Suprapubic skin (tissue), 4 donors: ENCODE data around the gene CLSTN1. TPM values are rescaled to one million over a fixed set of nuclear protein-coding genes. Genes with fewer than 3 reads are reported as not detected.
A peak's percentile ranks its signal among the peaks of the same experiment; 100 is the strongest.

Experiments used
- DNase-seq, 2 donors: peaks; one replicate each; pipeline ENCODE4 v3.0.0-alpha.2; 2019; ENCODE audit warnings: low spot score in 2 of 2
- H3K27ac ChIP-seq: fragments of 200-600 bp; sonication (generic); one replicate; pipeline ENCODE4 v1.5.1; 2019
- H3K27me3 ChIP-seq: fragments of 200-600 bp; sonication (generic); one replicate; pipeline ENCODE4 v1.5.1; 2019
- H3K36me3 ChIP-seq: fragments of 200-600 bp; sonication (generic); one replicate; pipeline ENCODE4 v1.5.1; 2019
- H3K4me1 ChIP-seq: fragments of 200-600 bp; sonication (generic); one replicate; pipeline ENCODE4 v1.5.1; 2019
- H3K4me3 ChIP-seq: fragments of 200-600 bp; sonication (generic); one replicate; pipeline ENCODE4 v1.5.1; 2019; ENCODE audit warnings: mild to moderate bottlenecking
- H3K9me3 ChIP-seq: fragments of 200-600 bp; sonication (generic); one replicate; pipeline ENCODE4 v1.5.1; 2019
- EP300 ChIP-seq: sonication (generic); formaldehyde crosslinking; IDR thresholded peaks from one replicate; pipeline ENCODE4 v1.6.1; 2017; ENCODE audit warnings: antibody characterized with exemption
- POLR2A ChIP-seq, 2 donors: fragments of 450-650 bp; IDR thresholded peaks; one replicate each; pipeline ENCODE4 v1.6.1; 2017; ENCODE audit warnings: antibody characterized with exemption in 2 of 2, mild to moderate bottlenecking in 2 of 2, moderate library complexity in 2 of 2
- POLR2AphosphoS5 ChIP-seq, 3 donors: sonication (generic); formaldehyde crosslinking; IDR thresholded peaks; one replicate each; pipeline ENCODE4 v1.6.1; 2017; ENCODE audit warnings: antibody characterized with exemption in 3 of 3
- WGBS: methylation state at CpG from one replicate; pipeline ENCODE4 v1.1.5; 2018; 5-methylcytosine and 5-hydroxymethylcytosine counted together
- total RNA-seq, 4 donors: library from RNA; depleted of rRNA; stranded (reverse); fragments of >200 nt; gene quantifications; one replicate each; pipeline ENCODE4 v1.1.0, GENCODE V29; 2016
- TF ChIP-seq, protein P1 (sequence below), 2 donors: fragments of 200-600 bp in 1 of 2; fragments of 450-650 bp in 1 of 2; sonication (generic) in 1 of 2; IDR thresholded peaks; one replicate each; pipeline ENCODE4 v1.5.1; 2016 to 2019; ENCODE audit warnings: antibody characterized with exemption in 2 of 2, mild to moderate bottlenecking in 1 of 2, moderate library complexity in 1 of 2

CLSTN1 gene
- total RNA-seq, 4 donors from 2014 or later = 118 to 202 (median 165) TPM

- peak overlapping the region; percentile 83 for H3K27ac ChIP-seq
- H3K36me3 ChIP-seq = peaks cover 61% of the 10 kb centered on the region
- TF ChIP-seq EP300 = no peak
- TF ChIP-seq, protein P1, sequence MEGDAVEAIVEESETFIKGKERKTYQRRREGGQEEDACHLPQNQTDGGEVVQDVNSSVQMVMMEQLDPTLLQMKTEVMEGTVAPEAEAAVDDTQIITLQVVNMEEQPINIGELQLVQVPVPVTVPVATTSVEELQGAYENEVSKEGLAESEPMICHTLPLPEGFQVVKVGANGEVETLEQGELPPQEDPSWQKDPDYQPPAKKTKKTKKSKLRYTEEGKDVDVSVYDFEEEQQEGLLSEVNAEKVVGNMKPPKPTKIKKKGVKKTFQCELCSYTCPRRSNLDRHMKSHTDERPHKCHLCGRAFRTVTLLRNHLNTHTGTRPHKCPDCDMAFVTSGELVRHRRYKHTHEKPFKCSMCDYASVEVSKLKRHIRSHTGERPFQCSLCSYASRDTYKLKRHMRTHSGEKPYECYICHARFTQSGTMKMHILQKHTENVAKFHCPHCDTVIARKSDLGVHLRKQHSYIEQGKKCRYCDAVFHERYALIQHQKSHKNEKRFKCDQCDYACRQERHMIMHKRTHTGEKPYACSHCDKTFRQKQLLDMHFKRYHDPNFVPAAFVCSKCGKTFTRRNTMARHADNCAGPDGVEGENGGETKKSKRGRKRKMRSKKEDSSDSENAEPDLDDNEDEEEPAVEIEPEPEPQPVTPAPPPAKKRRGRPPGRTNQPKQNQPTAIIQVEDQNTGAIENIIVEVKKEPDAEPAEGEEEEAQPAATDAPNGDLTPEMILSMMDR (IDR thresholded peaks at IDR 0.05) = no peak
- TF ChIP-seq POLR2AphosphoS5 (IDR thresholded peaks at IDR 0.05) = no peak
- TF ChIP-seq POLR2A (IDR thresholded peaks at IDR 0.05) = no peak
- H3K27me3 ChIP-seq = no peaks in the 10 kb centered on the region
- no peaks in the 10 kb centered on the region for H3K9me3 ChIP-seq
- no peak for DNase-seq
- H3K4me3 ChIP-seq = no peak overlapping the region
- H3K4me1 ChIP-seq = peaks cover 78% of the 10 kb centered on the region
- WGBS = 81% methylated on average over 4 of the region's 4 CpGs
Measured at GRCh38 chr1:9870572-9870971, 46.8 kb upstream of the CLSTN1 start.

- Histone ChIP-seq H3K4me3 (no peak overlapping the region), H3K27ac (peak overlapping the region; percentile 83), H3K27me3 (no peaks in the 10 kb centered on the region), H3K9me3 (no peaks in the 10 kb centered on the region), H3K36me3 (peaks cover 61% of the 10 kb centered on the region), H3K4me1 (peaks cover 71% of the 10 kb centered on the region)
- DNase-seq = peak in 1 of 2 donors; percentile 75
- no peak for TF ChIP-seq EP300
- no peak for TF ChIP-seq POLR2A (IDR thresholded peaks at IDR 0.05)
- TF ChIP-seq, protein P1 (IDR thresholded peaks at IDR 0.05) = no peak
- no peak for TF ChIP-seq POLR2AphosphoS5 (IDR thresholded peaks at IDR 0.05)
- 33% methylated on average over 11 of the region's 13 CpGs for WGBS
Measured at GRCh38 chr1:9869831-9870251, 46.1 kb upstream of the CLSTN1 start.

- no peaks in the 10 kb centered on the region for H3K27me3 ChIP-seq
- H3K4me1 ChIP-seq = peaks cover 71% of the 10 kb centered on the region
- H3K4me3 ChIP-seq = no peak overlapping the region
- WGBS = 74% methylated on average over 3 of the region's 3 CpGs
- H3K36me3 ChIP-seq = peaks cover 66% of the 10 kb centered on the region
- peak overlapping the region; percentile 83 for H3K27ac ChIP-seq
- TF ChIP-seq POLR2A (IDR thresholded peaks at IDR 0.05) = no peak
- TF ChIP-seq, protein P1 (IDR thresholded peaks at IDR 0.05) = no peak
- TF ChIP-seq POLR2AphosphoS5 (IDR thresholded peaks at IDR 0.05) = no peak
- TF ChIP-seq EP300 = no peak
- no peak for DNase-seq
- no peaks in the 10 kb centered on the region for H3K9me3 ChIP-seq
Measured at GRCh38 chr1:9868244-9868590, 44.5 kb upstream of the CLSTN1 start.

DNA sequence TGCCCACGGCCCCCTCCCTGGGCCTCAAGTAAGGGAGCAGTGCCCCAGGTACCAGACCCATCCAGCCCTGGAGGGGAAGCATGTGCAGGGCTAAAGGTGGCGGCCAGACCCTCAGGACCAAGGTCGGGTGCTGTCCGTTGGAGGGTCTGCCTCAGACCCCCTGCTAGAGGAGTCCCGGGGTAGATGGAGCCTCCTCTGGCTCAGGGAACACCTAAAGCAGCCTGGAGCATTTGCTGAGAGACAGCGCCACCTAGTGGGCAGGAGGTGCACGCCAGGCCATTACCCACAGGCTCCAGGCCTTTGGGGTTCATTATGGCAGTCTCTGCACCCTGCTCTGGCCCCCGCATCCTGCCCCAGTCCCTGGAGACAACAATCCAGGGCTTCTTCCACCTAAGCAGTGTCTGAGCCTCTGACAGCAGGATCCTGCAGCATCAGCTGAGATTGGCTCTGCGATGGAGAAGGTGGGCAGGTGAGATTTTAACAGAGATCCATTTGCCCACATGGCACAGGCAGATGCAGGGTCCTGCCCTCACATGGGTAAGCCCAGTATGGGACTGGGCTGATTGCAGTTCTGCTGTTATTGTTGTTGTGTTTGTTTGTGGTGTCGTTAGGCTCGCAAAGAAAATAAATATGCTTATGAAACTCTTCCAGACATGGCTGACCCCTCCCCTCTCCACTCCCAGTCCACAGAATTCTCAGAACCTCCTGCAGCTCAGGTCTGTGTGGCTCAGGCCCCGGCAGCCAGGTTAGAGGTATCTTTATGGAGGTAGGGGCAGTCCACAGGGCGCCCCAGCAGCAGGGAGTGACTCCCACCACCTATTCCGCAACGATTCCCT is 43.9 kb upstream of the CLSTN1 start:
- H3K27me3 ChIP-seq = no peaks in the 10 kb centered on the region
- H3K27ac ChIP-seq = no peak overlapping the region
- peak; percentile 88 to 89 for DNase-seq
- no peaks in the 10 kb centered on the region for H3K9me3 ChIP-seq
- TF ChIP-seq, protein P1 (IDR thresholded peaks at IDR 0.05) = peak; percentile 94 to 95
- TF ChIP-seq POLR2AphosphoS5 (IDR thresholded peaks at IDR 0.05) (no peak), EP300 (no peak), POLR2A (IDR thresholded peaks at IDR 0.05) (no peak)
- H3K4me3 ChIP-seq = no peak overlapping the region
- WGBS = 70% methylated on average over 8 of the region's 15 CpGs
- H3K4me1 ChIP-seq = peaks cover 66% of the 10 kb centered on the region
- peaks cover 70% of the 10 kb centered on the region for H3K36me3 ChIP-seq

GRCh38 chr1:9866836-9867235 is 43.1 kb upstream of the CLSTN1 start:
- peaks cover 70% of the 10 kb centered on the region for H3K36me3 ChIP-seq
- H3K4me3 ChIP-seq = no peak overlapping the region
- no peak for TF ChIP-seq POLR2A (IDR thresholded peaks at IDR 0.05)
- no peak for TF ChIP-seq EP300
- TF ChIP-seq, protein P1 (IDR thresholded peaks at IDR 0.05) = no peak
- no peak for TF ChIP-seq POLR2AphosphoS5 (IDR thresholded peaks at IDR 0.05)
- 87% methylated on average over 6 of the region's 6 CpGs for WGBS
- no peaks in the 10 kb centered on the region for H3K27me3 ChIP-seq
- no peak overlapping the region for H3K27ac ChIP-seq
- no peaks in the 10 kb centered on the region for H3K9me3 ChIP-seq
- H3K4me1 ChIP-seq = peaks cover 58% of the 10 kb centered on the region
- no peak for DNase-seq
